Left colon (tissue), 2 donors: Measurements from ENCODE around the gene RXRA. TPM values are rescaled to one million over a fixed set of nuclear protein-coding genes. Genes with fewer than 3 reads are reported as not detected.

Source experiments
- ATAC-seq: fragments of 200-7000 bp; cut with Tn5 transposase; one replicate; pipeline ENCODE4 v1.9.1; 2020; ENCODE audit warnings: mild to moderate bottlenecking, moderate library complexity
- DNase-seq, 2 donors: peaks; one replicate each; pipeline ENCODE4 v3.0.0-alpha.2; 2020
- intact Hi-C, 2 donors: fragments of 100-400 bp; cut with DNase I in 1 of 2; cut with micrococcal nuclease in 1 of 2; formaldehyde crosslinking; loops; one replicate each; pipeline versions ENCODE4 v1.11.2 to v1.14.0; 2022; cut with DNase I, micrococcal nuclease
- total RNA-seq, 2 donors: library from RNA; stranded (reverse); fragmentation: NEBNext Ultra II Directional; extraction: Animal tissue kit (Norgen Biotek cat#: 25700); gene quantifications; one replicate each; pipeline ENCODE4 v1.2.1, GENCODE V29; 2021
- donor health status: DM: no; HTN: no; CAD: no.
- donor health status: DM: yes; HTN: yes; CAD: no.

The RXRA gene
- total RNA-seq, 2 donors from 2014 or later: 68.3 to 88.9 TPM

- intact Hi-C loops: no loop called here
- ATAC-seq (no peak), DNase-seq (no peak)
Observed at GRCh38 chr9:134370638-134371037, 44.4 kb downstream of the RXRA start.

GRCh38 chr9:134371731-134372130 lies 45.5 kb downstream of the RXRA start:
- DNase-seq: peak in 1 of 2 donors; percentile 50
- no peak for ATAC-seq
- intact Hi-C loops: no loop called here

GRCh38 chr9:134372581-134373267 lies 46.5 kb downstream of the RXRA start:
- ATAC-seq: peak; percentile 14
- peak in 1 of 2 donors; percentile 59 for DNase-seq
- intact Hi-C loops: no loop called here

GRCh38 chr9:134373269-134373668 lies 47.0 kb downstream of the RXRA start:
- ATAC-seq: peak; percentile 41
- intact Hi-C loops: no loop called here
- DNase-seq: no peak

GRCh38 chr9:134373953-134374300 lies 47.7 kb downstream of the RXRA start:
- intact Hi-C loops: no loop called here
- ATAC-seq (no peak), DNase-seq (no peak)

GRCh38 chr9:134374301-134375010 lies 48.2 kb downstream of the RXRA start:
- ATAC-seq (no peak), DNase-seq (no peak)
- intact Hi-C loops: no loop called here

GRCh38 chr9:134375011-134375390 lies 48.7 kb downstream of the RXRA start:
- DNase-seq (peak in 1 of 2 donors; percentile 66), ATAC-seq (no peak)
- intact Hi-C loops: no loop called here

- no peak for ATAC-seq
- no peak for DNase-seq
- intact Hi-C loops: no loop called here
Observed at GRCh38 chr9:134375430-134376385, 49.5 kb downstream of the RXRA start.

- intact Hi-C loops: no loop called here
- DNase-seq (no peak), ATAC-seq (no peak)
Observed at GRCh38 chr9:134376386-134377142, 50.3 kb downstream of the RXRA start.

- intact Hi-C loops: no loop called here
- DNase-seq: no peak
- ATAC-seq: no peak
Observed at GRCh38 chr9:134377143-134377484, 50.9 kb downstream of the RXRA start.

GRCh38 chr9:134377976-134378375 lies 51.7 kb downstream of the RXRA start:
- ATAC-seq (peak; percentile 77), DNase-seq (peak; percentile 95 to 96)
- intact Hi-C loops: no loop called here

GRCh38 chr9:134378901-134379338 lies 52.7 kb downstream of the RXRA start:
- peak; percentile 72 to 81 for DNase-seq
- intact Hi-C loops: no loop called here
- ATAC-seq: peak; percentile 58

- intact Hi-C loops: no loop called here
- ATAC-seq: no peak
- no peak for DNase-seq
Observed at GRCh38 chr9:134379831-134380365, 53.6 kb downstream of the RXRA start.

GRCh38 chr9:134380542-134381271 lies 54.5 kb downstream of the RXRA start:
- ATAC-seq (no peak), DNase-seq (no peak)
- intact Hi-C loops: no loop called here

- intact Hi-C loops: no loop called here
- no peak for DNase-seq
- ATAC-seq: no peak
Observed at GRCh38 chr9:134381272-134381661, 55.0 kb downstream of the RXRA start.

- ATAC-seq (peak; percentile 2), DNase-seq (peak; percentile 58 to 62)
- intact Hi-C loops: no loop called here
Observed at GRCh38 chr9:134381671-134382516, 55.6 kb downstream of the RXRA start.

GRCh38 chr9:134382733-134383132 lies 56.5 kb downstream of the RXRA start:
- ATAC-seq (peak; percentile 73), DNase-seq (peak; percentile 82 to 84)
- intact Hi-C loops: no loop called here
